AG08395 (cell line): ENCODE measurements around the gene THADA.
A peak's percentile ranks its signal among the peaks of the same experiment; 100 is the strongest.

Experiments
- DNase-seq: peaks from one replicate; pipeline ENCODE4 v3.0.0; 2012; ENCODE audit warnings: mixed read lengths, low spot score

THADA gene

GRCh38 chr2:43186679-43187374 is 409.0 kb downstream of the THADA start:
- no peak for DNase-seq

GRCh38 chr2:43186321-43186678 is 409.5 kb downstream of the THADA start:
- DNase-seq: no peak

- no peak for DNase-seq
Observed at GRCh38 chr2:43185146-43185545, 410.7 kb downstream of the THADA start.

- DNase-seq: peak; percentile 40
Observed at GRCh38 chr2:43184339-43184895, 411.4 kb downstream of the THADA start.

- no peak for DNase-seq
Observed at GRCh38 chr2:43183743-43184142, 412.1 kb downstream of the THADA start.

GRCh38 chr2:43180897-43181296 is 414.9 kb downstream of the THADA start:
- DNase-seq: no peak
